NCI-H1105 treated with DMSO at 0.1 percent for 48 hours (cell line): ENCODE data around the gene TESMIN.
A peak's percentile ranks its signal among the peaks of the same experiment; 100 is the strongest.

Experiments
- DNase-seq: peaks from one replicate; lab custom pipeline; 2025; lab: John Stamatoyannopoulos, UW

The TESMIN gene

GRCh38 chr11:68683121-68683520, 68.2 kb downstream of the TESMIN start:
- no peak for DNase-seq

GRCh38 chr11:68682531-68682961, 68.8 kb downstream of the TESMIN start:
- DNase-seq = no peak

DNA sequence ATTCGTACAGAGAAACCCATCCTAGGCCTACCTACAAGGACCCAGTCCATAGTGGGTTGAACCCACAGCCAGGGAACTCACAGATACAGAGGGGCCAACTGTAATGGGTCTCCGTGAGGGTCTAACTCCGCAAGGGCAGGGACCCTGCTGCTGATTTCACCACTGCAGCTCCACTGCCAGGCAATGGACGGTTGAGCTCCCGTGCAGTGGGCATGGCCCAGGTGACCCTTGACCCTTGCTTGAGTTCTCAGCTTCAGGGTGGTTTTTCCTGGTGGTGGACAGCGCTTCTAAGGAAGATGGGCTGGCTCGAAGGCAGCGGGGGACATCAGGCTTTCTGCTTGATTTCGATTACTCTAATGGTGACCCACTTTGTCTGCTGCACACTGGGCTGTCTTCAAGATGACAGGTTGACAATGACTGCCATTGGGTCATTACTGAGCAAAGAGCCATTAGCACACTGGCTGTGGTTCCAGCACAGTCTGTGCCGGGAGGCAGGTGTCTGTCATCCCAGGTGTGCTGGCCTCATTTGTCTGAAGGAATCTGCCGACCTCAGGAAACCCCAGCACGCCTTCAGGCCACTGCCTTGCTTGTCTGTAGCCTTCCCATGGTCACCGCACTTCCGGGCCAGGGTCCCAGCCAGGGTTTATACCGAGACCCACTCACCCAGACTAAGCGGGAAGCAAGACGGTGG, 70.6 kb downstream of the TESMIN start:
- DNase-seq = no peak

DNA sequence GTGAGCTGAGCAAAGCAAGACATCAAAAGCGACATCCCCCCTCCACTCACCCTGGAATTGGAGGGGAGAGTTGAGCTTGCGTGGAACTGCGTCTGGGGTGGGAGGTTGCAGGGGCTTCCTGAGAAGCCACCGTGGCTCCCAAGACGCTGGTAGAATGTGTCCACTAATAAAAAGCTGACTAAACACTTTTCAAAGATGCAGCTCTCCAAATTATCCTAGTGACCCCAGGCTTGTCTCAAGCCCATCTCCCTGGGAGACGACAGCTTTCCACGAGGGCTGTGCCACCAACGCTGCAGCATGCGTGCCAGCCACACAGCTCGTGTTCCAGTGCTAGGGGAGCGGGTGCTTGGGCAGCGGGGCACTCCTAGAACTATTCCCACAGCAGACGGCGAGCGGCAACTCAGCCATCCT, 73.3 kb downstream of the TESMIN start:
- DNase-seq = no peak

GRCh38 chr11:68677432-68677831, 73.9 kb downstream of the TESMIN start:
- peak; percentile 12 for DNase-seq

GRCh38 chr11:68674461-68674860, 76.9 kb downstream of the TESMIN start:
- DNase-seq = no peak

DNA sequence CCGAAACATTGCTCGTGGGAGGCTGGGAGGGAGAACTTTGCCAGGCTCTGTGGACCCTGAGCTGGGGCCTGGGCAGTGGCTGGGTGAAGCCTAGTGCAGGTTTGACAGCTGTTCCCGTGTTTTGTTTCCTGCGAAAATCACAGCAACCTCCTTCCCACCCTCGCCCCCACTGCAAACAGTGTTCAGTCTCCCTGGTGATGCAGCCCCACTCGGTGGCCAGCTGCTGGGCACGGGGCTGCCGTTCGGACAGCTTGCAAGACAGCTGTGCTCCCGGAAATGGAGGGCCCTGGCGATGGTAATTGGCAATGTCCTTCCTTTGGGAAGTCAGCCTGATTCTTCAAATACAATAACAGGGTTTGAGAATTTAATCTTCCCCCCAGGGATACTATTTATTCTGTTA, 77.3 kb downstream of the TESMIN start:
- no peak for DNase-seq

GRCh38 chr11:68673306-68673945, 77.9 kb downstream of the TESMIN start:
- DNase-seq = no peak

- no peak for DNase-seq
Observed at GRCh38 chr11:68670208-68670992, 80.9 kb downstream of the TESMIN start.

GRCh38 chr11:68669301-68670090, 81.8 kb downstream of the TESMIN start:
- DNase-seq = no peak

DNA sequence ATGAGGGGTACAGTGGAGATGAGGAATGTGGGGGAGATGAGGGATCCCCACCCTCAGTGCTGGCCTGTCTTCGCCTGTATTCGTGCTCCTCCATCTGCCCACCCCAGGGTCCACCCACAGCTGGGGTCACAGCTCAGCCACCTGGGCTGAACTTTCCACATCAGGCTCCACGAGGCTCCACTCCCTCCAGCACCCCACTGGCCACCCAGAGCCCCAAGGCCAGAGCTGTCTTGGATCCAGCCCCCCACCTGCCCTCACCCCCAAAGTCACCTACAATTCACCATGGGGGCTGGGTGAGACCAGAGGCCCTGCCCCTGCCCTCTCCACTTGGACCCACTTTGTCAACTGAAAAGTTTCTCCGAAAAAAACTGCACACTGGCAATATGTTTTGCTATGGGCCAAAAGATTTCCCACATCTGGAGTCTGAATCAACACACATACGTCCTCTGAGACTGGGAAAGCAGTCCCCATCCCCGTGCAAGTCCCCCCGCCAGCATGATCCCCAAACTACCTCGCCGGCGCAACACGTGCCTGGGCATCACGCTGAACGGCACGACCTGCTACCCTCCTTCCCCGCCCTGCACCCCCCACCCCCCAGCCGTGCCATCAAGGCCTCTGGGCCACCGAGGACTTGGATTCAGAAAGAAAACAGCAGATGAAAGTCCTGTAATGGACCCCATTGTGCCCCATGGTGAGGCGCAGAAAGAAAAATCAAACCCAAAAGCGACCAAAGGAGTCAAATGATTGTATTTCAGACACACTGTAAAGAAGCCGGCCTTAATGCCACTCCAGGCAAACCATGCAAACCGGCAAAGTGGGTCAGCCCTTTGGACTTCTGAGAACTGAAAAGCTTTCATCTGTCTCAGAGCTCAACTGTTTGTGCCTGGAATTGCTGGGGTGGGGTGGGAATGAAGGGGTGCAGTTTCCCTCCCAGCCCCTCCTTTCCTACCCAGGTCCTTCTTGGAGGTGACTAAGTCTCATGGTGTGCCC, 83.5 kb downstream of the TESMIN start:
- no peak for DNase-seq

DNA sequence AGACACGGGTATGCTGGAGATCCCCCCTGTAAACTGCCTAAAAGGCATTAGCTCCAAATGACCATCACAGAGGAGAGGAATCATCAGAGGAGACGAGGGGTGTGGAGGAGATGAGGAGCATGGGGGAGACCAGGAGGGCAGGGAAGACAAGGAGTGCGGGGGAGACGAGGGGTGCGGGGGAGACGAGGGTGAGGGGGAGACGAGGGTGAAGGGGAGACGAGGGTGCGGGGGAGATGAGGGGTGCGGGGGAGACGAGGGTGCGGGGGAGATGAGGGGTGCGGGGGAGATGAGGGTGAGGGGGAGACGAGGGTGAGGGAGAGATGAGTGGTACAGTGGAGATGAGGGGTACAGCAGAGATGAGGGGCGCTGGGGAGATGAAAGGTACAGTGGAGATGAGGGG, 84.5 kb downstream of the TESMIN start:
- no peak for DNase-seq

DNA sequence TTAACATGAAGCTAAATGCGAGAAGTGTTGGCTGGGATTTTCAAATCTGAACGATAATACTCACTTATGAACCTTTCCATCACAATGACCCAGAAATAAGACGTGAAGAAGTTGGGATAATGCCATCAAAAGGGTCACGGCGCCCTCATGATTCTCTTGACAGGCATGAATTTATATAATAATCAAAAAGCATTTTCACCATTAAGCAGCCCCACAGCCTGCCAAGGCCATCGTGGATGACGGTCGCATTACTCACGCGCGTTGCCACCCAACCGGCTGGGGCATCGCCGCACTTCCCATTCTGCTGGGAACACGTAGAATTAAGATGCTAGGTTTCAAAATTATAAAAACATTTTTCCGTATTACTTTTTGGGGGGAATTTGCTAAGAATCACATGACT, 85.9 kb downstream of the TESMIN start:
- no peak for DNase-seq

- DNase-seq = no peak
Observed at GRCh38 chr11:68664906-68665305, 86.4 kb downstream of the TESMIN start.

DNA sequence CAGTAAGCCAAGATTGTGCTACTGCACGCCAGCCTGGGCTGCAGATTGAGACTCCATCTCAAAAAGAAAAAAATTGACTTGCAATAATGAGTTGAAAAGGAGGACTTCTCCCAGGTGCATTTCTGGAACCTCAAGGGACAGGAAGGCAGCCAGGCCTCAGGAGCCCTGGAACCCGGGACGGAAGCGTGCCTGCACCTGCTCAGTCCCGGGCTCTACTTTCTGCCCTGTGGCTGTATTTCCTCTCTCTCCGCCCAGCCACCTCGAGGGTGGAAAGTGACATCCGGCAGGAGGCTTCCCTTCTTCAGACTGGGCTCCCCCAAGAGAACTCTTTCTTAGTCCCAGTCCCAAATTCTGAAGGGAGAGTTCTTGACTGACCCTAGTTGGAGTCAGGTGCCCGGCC, 87.2 kb downstream of the TESMIN start:
- DNase-seq = no peak

GRCh38 chr11:68663482-68664010, 87.8 kb downstream of the TESMIN start:
- DNase-seq = no peak

DNA sequence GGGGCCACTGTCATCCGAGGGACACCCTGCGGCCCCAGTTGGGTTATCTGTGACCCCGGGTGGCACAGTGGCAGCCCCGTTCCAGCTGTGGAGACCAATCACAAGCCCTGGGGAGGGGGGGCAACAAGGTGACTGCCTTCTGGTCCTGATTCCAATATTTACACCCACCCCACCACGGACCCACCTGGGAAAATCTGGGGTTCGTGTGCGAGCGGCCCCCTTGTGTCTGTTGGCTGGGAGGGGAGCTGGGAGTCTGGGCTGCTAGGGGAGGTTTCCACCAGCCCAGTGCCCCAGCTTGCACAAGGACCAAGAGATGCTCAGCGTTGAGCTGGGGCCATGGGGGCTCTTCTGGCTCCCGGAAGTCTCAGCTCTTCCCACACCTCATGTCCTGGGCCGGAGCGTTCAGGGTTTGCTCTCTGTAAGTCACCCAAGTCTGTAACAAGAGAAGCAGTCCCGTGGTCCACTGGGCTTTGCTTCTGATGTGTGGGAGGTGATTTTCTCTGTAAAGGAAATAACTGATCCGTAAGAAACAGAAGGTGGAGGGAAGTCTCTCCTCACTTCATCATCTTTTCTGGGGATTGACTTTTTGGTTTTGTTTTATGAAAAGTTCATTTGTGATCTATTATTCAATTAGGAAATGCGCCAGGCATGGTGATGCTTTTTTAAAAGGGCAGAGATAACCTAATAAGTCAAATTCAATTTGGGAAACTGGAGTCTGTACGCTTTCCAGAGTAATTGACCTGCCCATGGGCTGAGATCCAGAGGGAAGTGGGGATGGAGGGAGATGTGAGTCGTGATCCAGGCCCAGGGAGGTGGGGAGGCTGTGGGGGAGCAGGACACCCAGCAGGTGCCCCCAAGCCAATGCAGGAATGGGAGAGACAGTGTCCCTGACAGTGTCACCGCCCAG, 89.4 kb downstream of the TESMIN start:
- no peak for DNase-seq

DNA sequence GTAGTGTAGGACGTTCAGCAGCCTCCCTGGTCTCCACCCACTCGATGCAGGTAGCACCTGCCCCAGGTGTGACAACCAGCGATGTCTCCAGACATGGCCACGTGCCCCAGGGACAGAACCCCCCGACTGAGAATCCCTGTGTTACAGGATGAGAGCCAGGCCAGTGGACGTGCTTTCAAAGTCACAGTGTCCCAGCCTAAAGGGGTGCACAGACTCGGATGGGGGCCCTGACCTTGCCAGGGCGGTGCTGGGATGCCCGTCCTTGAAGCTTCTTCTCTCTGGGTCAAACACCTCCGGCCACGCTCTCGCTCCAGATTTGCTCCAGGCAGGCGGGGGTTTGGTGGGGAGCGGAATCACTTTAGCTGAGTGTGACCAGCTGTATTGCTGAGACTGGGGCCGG, 90.3 kb downstream of the TESMIN start:
- DNase-seq = no peak

DNA sequence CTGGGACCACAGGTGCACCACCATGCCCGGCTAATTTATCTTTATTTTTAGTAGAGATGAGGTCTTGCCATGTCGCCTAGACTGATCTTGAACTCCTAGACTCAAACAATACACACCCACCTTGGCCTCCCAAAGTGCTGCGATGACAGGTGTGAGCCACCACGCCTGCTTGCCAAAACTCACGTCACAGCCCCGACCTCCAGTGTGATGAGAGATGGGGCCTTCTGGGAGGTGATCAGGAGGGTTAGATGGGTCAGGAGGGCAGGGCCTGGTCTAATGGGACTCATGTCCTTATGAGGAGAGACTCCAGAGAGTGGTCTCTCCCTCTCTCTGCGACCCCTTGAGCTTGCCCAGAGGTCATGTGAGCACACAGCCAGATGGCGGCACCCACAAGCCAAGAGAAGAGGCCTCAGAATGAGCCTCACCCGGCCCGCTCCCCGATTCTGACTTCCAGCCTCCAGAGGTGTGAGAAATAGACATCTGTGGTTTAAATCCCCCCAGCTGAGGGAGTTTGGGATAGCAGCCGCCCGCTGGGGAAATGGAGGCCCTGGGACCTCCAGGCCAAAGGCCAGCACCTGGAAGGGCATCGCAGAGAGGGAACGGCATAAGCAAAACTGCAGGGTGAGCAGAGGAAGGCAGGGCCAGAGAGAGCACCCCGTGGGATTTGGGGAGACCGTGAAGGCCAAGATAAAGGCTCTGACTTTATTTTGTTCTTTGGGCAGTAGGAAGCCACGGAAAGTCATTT, 91.1 kb downstream of the TESMIN start:
- DNase-seq = no peak
